LNCaP clone FGC (cell line): ENCODE data around the gene MYF5.
A peak's percentile ranks its signal among the peaks of the same experiment; 100 is the strongest.

Source experiments
- DNase-seq: peaks from one replicate; pipeline ENCODE4 v3.0.0-alpha.2; 2011; ENCODE audit warnings: low read depth
- H3K4me3 ChIP-seq: 2 replicates; pipeline ENCODE4 v1.5.1; 2011; ENCODE audit warnings: mild to moderate bottlenecking, low read depth, low read length, control low read depth
- CTCF ChIP-seq: IDR thresholded peaks from 2 replicates; pipeline ENCODE4 v1.5.1; 2012; ENCODE audit warnings: mild to moderate bottlenecking; ENCODE audit not compliant: control insufficient read depth, insufficient read depth; ENCODE audit errors: extremely low read depth

The MYF5 gene

GRCh38 chr12:80707126-80707829 is 9.4 kb upstream of the MYF5 start, which contains the start of gene MYF6:
MYF6 (plus strand) TSS chr12:80707634; CDS start chr12:80707720, 86 bp downstream.
- H3K4me3 ChIP-seq = no peak within 1 kb of the TSS
- no peak for DNase-seq

GRCh38 chr12:80707830-80708258 is 8.9 kb upstream of the MYF5 start:
- no peak for TF ChIP-seq CTCF
- DNase-seq = no peak
- no peak overlapping the region for H3K4me3 ChIP-seq

More at GRCh38 chr12:80707126-80707829, 9.4 kb upstream of the MYF5 start, which contains the start of gene MYF6:
- no peak for TF ChIP-seq CTCF

- TF ChIP-seq CTCF = no peak
- no peak for DNase-seq
- H3K4me3 ChIP-seq = no peak overlapping the region
These were observed 8.3 kb upstream of the MYF5 start for GRCh38 chr12:80708259-80708974.

- TF ChIP-seq CTCF = no peak
- no peak for DNase-seq
- no peak overlapping the region for H3K4me3 ChIP-seq
These were observed 7.8 kb upstream of the MYF5 start for GRCh38 chr12:80708975-80709328.

- no peak overlapping the region for H3K4me3 ChIP-seq
- TF ChIP-seq CTCF = peak; percentile 28
- no peak for DNase-seq
These were observed 6.6 kb upstream of the MYF5 start for GRCh38 chr12:80709811-80710726.

- no peak for TF ChIP-seq CTCF
- H3K4me3 ChIP-seq = no peak overlapping the region
- DNase-seq = no peak
These were observed 5.8 kb upstream of the MYF5 start for GRCh38 chr12:80710727-80711449.
